Islet precursor cell (in vitro differentiated cells): ENCODE data around the gene ASCL1.
A peak's percentile ranks its signal among the peaks of the same experiment; 100 is the strongest.

ENCODE experiments used
- DNase-seq: peaks from one replicate; pipeline ENCODE4 v3.0.0-alpha.2; 2018

Gene ASCL1

DNA sequence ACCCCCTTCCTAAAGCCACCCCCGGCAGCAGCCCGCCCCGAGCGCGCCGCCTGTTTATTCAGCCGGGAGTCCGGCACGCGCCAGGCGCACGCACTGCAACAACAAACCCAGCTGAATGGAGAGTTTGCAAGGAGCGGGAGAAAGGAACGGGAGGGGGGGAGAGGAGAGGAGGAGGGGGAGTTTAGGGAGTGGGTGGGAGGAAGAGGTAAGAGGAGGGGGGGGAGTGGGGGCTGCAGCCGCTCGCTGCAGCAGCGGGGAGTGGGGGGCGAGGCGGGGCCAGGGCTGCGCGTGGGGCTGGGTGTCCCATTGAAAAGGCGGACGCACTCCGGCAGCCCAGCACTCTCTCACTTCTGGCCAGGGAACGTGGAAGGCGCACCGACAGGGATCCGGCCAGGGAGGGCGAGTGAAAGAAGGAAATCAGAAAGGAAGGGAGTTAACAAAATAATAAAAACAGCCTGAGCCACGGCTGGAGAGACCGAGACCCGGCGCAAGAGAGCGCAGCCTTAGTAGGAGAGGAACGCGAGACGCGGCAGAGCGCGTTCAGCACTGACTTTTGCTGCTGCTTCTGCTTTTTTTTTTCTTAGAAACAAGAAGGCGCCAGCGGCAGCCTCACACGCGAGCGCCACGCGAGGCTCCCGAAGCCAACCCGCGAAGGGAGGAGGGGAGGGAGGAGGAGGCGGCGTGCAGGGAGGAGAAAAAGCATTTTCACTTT lies at the start of gene ASCL1:
ASCL1 (plus strand) TSS at position 336 of the 712 bp plus-strand sequence. CDS start 571 bp downstream, outside the sequence.
- DNase-seq = no peak

DNA sequence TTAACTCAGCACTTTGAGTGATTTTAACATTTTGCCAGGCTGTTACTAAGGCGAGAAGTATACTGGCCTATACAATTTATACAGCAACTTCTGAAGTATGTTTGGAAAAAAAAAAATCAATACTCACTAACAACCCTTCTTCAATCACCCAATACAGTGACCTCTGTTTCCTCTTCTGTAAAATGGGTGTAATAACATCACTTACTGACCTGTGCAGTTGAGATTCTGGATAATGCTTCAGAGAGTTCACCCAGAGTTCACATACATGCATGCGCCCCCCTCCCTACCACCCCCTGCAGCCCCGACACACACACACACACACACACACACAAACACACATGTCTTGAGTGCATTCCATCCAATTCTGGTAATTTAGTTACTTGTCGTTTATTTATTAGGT lies 49.6 kb upstream of the ASCL1 start:
- no peak for DNase-seq

DNA sequence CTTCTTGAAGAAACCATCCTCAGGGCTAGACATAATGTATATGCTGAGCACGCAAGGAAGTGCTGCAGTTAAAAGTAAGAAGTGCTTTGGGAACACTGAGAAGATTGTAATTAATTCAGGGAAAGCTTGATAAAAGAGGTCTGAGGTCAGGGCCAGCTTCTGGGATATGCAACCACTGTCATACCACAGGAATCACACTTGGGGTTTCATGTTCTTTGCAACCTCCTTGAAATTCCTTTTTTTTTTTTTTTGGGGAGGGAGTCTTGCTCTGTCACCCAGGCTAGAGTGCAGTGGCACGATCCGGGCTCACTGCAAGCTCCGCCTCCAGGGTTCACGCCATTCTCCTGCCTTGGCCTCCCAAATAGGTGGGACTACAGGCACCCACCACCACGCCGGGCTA lies 47.3 kb upstream of the ASCL1 start:
- DNase-seq = no peak

DNA sequence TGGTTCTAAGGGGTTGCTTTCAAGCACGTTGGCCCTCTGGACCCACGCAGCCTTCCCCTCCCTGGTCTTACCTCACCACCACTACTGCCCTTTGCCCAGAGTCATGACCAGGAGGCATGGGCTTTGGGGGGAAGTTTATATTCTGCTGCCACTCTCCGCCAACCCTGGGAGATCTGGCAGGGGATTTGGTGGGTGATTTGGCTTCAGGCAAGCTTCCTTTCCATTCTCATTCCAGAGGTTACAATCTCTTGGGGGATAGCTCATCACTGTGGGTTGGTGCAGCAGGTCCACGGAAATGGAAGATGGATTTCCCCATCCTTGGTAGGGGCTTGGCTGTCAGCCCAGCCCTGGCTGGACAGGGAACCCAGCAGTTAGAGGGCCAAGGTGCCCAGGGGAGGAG lies 46.7 kb upstream of the ASCL1 start:
- no peak for DNase-seq

DNA sequence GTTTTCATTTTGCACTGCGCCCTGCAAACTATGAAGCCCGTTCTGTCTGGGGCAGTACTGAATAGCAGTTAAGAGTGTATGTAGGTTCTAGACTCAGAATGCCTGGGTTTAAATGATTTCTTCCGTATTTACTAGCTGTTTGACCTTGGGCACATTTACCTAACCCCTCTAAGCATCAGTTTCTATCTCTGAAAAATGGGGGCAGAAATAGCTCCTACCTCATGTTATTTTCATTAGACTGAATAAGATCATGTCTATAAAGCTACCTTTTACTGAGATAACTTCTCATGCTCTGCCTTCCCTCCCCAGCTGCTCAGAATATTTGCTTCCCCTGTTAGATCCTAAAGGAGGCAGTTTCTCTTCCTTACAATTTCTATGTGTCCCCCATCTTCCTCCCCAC lies 46.2 kb upstream of the ASCL1 start:
- DNase-seq = no peak

DNA sequence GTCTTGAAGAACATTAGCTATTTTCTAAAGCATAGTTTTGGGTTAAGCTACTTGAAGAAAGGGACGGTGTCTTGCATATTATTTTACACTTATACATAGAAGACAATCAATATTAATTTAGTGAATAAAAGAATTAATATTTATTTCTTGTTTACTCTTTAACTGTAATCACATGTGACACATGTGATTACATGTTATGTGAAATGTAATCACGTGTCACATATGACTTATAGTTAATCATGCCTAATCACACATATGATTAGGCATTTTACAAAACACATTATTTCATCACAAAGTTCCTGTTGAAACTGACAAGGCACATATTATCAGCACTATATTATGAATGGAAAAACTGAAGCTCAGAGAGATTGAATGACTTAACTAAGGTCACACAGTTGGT lies 45.2 kb upstream of the ASCL1 start:
- no peak for DNase-seq

DNA sequence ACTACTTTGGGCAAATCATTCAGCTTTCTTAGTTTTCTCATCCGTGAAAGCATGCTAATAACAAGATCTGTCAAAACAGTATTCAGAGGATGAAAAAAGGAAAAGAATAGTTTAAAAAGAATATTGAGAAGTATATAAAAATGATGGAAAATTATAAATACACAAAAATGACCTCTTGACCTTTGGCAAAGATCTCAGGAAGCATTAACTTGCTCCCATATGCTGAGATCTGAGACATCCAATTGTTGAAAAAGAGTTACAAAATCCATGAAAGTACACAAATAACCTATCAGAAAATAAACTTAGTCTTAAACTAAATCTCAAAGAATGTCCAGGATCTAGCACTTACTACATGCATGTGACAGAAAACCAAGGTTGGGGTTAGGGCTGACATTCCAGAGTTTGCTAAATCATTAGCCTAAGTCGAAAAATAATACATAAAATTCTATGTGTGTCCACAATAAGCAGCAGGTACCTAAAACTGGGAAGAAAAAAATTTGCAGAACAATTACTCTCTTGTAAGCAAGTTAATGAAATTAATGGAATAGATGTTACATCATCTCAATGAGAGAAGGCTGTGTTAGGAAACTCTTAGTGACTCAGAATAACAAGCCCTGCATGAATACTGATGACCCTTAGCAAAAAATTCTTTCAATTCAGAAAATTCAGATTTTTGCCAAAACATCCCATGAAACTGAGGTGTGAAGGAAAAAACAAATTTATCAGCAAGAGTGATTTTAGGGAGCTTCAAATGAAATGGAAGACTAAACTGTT lies 43.8 kb upstream of the ASCL1 start:
- DNase-seq = no peak

DNA sequence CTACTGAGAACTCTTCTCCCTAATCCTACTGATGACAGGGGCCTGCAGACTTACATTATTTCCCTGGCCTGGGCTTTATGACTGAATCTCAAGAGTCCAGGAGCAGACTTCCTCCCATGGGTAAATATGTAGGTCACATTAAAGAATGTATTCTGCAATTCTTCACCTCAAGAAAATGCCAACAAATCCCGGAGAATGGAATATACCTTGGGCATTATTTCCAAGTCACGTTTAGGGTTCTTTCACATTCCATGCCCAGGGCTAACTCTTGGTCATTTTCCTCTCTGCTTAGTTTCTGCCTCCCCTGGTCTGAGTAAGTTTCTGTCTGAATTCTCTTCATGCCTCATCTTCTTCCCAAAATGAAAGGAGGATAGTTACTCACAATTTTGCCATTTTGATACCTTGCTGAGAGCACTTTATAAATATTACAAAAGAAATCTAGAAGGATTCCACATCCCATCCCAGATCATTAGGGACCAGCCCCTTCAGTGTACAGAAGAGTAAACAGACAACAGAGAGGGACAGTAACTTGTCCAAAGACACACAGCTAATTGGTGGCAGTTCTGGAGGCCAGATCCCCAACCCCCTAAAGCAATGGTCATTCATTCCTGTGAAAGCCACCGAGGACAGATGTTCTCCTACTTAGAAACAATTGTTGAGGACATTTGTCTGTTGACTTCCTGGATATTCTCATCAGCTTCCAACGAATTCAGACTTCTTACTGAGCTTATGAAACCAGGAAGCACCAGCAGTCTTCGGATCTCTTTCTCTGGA lies 41.0 kb upstream of the ASCL1 start:
- DNase-seq = no peak

DNA sequence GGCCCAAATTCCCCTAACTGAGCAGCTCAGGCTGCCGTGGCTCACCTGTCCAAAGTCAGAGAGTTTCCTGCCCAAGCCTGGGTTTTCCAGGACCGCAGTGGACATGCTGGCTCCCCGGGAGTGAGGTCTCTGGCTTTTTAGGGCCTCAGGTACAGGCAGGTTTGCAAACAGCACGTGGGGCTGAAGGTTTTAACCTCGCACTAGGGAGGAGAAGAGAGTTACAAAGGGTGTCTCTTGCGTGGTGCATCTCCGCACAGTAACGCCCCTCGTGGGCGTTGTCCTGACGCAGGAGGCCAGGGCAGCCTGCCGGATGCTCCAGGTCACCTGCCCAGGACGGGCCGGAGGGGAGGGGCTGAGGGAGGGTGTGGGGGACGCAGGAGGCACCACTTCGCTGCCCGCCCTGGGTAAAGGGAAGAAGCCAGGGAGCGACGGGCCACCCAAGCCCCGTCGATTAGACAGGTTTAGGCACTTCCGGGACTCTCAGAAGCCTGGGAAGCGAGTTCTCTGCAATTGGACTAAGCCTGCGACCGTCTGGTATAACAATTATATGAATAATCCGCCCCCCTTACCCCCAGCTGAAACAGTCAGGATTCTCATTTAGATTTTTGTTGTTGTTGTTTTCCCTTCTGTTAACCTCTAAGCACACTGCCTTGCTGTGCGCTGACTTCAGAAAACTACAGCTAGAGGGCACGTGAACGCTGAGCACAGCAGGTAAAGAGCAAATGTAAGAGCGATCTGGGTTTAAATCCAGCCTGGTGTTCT lies 40.3 kb upstream of the ASCL1 start, which contains the start of gene PAH:
PAH (minus strand) TSS at position 219 of the 762 bp plus-strand sequence; CDS start at position 105, 114 bp downstream.
- peak; percentile 84 for DNase-seq

DNA sequence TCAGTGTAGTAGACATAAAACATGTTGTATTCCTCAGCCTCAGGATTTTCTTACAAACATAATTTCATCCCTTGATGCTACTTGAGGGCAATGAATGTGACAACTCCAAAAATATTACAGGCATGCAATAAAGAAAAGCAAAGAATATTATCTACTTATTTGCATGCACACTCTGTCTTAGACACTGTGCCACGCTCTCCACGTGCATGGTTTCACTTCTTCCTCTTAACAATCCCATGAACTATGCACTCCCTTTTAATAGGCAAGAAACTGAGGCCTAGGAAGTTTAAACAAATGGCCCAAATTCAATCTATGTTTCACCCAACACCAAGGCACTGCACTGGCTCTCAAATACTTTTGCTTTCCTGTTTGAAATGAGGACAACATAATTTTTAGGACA lies 38.6 kb upstream of the ASCL1 start:
- DNase-seq = no peak

DNA sequence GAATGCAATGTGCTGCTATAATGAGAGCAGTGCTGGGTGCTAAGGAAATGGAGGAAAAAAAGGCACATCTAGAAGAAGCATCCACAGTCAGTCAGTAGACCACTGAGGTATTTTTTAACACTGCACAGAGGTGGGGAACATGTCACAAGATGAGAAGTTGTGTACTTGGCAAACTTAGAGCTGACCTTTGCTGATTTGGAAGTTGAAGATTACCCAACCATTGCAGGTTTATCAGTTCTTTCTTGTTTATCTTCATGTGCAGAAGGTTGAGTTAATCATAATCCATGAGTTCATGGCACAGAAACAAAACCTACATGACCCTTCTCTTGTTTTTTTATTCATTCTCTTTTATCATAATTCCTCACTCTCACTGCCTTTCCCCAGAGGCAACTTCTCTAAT lies 37.2 kb upstream of the ASCL1 start:
- DNase-seq = no peak

DNA sequence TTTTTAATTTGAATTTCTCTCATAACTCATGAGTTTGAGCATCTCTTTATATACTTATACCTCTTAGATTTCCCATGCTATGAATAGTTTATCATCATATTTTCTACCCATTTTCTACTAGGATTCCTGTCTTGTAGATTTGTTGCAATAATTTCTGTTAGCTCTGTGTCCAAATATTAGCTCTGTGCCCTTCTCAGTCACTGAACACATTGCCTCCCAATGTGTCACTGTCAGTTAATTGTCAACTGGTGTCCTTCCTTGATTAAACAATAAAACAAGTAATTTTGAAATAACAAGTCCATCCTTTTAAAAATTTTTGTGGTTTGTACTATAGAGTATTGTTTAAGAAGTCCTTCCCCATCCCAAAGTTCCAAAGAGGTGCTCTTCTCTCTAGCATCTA lies 36.2 kb upstream of the ASCL1 start:
- DNase-seq = no peak

DNA sequence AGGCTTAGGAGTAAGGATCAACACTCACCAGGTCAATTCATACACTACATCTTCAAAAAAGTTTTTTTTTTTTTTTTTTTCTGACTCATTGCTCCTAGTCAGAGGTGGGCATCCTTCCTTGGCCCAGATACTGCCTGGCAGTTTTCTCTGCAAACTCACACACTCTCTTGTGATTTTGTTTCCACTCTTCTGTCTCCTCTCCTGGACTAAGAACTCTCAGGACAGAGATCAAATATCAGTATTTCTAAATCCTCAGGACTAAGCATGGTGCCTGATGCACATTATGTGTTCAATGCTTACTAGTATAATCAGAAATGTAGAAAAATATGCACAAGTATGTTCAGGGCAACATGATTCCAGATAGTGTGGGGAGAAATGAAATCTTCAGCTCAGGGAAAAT lies 30.3 kb upstream of the ASCL1 start:
- DNase-seq = no peak

DNA sequence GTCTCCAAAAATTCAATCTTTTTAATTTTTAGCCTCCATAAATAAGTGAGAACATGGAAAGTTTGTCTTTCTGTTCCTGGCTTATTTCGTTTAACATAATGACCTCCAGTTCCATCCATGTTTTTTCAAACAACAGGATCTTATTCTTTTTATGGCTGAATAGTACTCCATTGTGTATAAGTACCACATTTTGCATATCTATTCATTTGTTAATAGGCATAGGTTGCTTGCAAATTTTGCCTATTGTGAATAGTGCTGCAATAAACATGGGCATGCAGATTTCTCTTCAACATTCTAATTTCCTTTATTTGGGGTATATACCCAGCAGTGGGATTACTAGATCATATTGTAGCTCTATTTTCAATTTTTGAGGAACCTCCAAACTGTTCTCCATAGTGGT lies 24.3 kb upstream of the ASCL1 start:
- no peak for DNase-seq

DNA sequence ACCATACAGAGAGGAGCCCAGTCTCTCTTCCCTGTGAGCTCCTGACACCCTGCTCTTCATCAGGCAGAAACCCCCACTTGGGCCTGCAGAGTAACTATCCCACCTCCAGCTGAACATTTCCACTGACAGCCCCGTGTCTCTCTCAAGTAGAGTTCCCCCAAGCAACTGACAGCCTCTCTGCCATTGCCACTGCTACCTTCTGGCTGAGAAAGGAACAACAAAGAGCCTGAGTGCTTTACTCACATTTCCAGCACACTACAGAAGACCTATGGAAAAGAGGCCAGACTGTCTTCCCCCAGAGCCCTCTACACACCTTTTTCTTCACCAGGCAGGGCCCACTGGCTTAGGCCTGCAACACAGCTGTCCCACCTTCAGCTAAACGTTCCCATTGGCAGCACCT lies 18.4 kb upstream of the ASCL1 start:
- no peak for DNase-seq

DNA sequence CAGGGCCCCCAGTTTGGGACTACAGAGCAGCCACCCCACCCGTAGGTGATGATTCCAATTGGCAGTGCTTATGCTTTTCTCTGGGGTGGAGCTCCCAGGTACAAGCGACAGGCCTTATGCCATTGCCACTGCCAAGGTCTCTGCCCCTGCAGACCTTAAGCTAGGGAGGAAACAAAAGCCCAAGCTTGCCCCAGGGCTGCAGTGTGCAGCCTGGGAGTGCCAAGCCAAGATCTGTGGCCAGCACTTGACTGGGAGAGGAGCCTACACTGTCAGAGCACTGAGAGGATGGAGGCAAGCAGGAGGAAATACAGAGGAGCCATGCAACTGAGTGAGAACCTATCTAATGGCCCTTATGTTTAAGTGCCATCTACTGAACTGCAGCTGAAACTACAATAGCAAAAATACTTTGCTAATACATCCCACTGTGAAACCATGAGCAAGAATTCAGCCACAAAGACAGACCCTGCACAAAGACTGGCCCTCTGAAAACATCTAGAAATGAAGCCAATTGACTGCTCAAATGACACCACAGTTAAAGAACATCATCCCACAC lies 17.7 kb upstream of the ASCL1 start:
- DNase-seq = no peak

DNA sequence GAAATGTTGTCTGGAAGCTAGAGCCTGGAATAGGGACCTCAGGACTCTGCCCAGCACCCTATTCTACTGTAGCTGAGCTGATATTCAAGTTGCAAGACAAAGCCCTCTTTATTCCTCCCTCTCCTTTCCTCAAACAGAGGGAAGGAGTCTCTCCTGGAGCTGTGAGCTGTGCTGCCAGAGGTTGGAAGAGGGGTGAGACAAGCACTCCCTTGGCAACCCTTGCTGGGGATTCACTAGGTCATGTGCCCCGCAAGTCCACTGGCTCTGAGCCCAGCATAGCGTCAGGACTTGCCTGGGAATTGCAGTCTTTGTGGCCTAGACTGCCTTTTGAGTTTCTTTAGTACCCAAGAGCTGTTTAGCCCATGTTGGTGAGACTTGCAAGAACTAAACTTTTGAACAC lies 11.4 kb upstream of the ASCL1 start:
- no peak for DNase-seq

DNA sequence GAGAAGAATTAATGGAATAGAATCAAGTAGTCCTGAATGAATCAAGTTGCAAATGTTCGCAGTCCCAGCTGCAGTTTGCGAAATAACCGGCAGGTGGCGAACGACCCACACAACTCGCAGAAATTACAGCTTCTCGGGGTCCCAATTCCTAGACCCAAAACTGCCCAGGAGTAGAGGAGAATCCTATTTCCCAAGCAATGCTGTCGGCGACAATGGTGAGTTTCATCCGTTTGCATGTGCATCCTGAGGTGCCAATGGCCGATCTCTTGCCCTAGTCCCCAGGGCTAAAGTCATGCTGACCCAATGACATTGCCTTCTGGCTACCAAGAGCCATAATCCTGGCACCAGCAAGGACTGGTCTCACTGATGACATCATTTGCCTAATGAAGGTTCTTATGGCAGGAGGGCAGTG lies 8.5 kb upstream of the ASCL1 start:
- DNase-seq = peak; percentile 78

DNA sequence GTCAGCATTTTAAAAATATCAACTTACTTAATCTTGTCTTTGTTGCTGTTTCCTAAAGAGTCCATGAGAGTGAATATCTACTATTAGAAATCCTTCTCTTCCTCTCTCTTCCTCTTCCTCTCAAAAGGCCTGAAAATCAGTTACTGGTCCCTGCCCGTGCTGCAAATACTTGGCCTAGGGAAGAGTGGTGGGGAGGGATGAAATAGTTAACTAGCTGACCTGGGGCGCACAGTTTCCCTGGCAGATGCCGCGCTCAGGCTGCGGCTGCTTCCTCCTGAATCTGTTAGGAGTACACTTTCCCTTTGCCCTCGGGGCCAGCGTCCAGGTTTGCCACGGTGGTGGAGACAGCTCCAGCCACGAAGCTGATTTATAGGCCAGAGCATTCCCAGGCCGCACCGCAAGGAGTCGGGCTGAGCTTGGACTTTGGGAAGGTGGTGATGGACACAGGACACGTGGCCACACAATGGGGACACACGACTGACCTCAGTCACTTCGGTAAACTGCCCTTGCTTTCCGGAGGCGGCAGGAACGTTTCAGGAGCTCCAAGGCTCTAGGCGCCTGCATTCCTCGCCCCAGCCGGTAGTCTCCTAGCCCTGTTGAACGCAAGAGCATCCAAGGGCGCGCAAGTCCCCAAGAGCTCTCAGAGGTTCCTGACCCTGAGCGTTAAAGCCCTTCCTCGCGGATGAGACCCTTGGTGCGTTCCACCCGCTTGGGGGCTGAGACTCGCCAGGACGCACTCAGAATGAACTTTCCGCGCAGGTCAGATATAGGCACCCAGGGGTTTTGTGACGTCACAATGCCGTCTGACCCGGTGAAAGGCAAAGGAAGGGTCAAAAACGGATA lies 7.1 kb upstream of the ASCL1 start:
- peak; percentile 95 for DNase-seq

DNA sequence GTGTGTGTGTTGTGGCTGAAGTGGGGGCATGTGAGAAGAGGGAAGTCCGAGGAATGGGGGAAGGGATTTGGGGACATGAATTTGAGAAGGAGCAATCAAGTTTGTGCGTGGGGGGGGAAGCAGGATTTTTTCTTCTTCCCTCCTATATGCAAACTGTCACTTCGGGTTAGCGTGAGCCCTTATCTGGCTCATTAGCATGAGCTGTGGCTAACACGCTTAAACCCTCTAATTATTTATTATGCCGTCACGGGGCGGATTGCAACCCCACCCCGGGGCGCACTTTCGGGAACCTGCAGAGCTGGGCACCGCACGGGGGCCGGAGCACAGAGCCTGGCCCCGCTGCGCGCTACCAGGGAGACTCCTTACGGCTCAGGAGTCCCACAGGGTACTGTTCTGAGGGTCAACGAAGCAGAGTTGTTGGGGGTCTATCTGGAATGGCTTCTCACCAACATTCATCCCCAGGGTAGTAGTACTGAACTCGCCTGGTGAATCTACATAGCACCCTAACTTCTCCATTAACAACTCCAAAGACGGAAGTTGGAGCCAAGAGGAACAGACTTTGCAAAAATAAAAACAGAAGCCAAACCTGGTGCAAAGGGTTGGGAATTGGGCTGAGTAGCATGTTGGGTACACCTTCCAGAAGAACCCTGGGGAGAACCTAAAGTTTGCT lies 6.4 kb upstream of the ASCL1 start:
- DNase-seq = no peak

DNA sequence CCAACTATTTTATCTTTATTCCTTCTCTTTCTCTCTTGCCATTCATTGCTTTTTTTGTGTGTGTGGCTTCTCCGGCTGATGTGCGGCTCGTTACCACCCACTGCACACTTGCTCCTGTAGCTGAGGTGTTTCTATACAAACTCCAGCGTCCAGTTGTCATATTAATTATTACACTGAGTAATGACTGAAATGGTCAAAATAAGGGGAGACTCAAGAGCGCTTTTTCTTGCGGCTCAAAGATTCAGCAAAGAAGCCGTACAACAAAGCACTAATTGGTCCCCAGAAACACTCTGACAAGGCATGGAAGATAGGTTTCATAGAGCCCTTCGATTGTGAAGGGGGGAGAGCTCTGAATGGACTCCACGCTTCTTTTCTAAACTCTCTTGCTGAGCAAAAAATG lies 5.6 kb upstream of the ASCL1 start:
- no peak for DNase-seq
